Ishikawa (cell line): Measurements from ENCODE around the gene MBTPS1.

Experiments used
- CREB1 ChIP-seq: IDR thresholded peaks from 2 replicates; pipeline ENCODE4 v1.6.1; 2012; ENCODE audit warnings: low read depth
- EGR1 ChIP-seq: IDR thresholded peaks from 2 replicates; pipeline ENCODE4 v1.6.1; 2012
- EP300 ChIP-seq: IDR thresholded peaks from 2 replicates; pipeline ENCODE4 v1.6.1; 2012; ENCODE audit warnings: borderline replicate concordance
- FOXM1 ChIP-seq: IDR thresholded peaks from 2 replicates; pipeline ENCODE4 v1.6.1; 2012; ENCODE audit warnings: low read depth, borderline replicate concordance
- RAD21 ChIP-seq: IDR thresholded peaks from 2 replicates; pipeline ENCODE4 v1.6.1; 2012; ENCODE audit warnings: low read depth
- TAF1 ChIP-seq: IDR thresholded peaks from 2 replicates; pipeline ENCODE4 v1.6.1; 2012; ENCODE audit warnings: low read depth, mild to moderate bottlenecking
- TEAD4 ChIP-seq: IDR thresholded peaks from 2 replicates; pipeline ENCODE4 v1.6.1; 2012
- YY1 ChIP-seq: IDR thresholded peaks from 2 replicates; pipeline ENCODE4 v1.6.1; 2012; ENCODE audit warnings: low read depth
- TF ChIP-seq, protein P1 (sequence below): IDR thresholded peaks from 2 replicates; pipeline ENCODE4 v1.6.1; 2012; ENCODE audit warnings: low read depth, mild to moderate bottlenecking
- TF ChIP-seq, protein P2 (sequence below): IDR thresholded peaks from 2 replicates; pipeline ENCODE4 v1.6.1; 2012
- TF ChIP-seq, protein P3 (sequence below): IDR thresholded peaks from 2 replicates; pipeline ENCODE4 v1.6.1; 2012

DNA sequence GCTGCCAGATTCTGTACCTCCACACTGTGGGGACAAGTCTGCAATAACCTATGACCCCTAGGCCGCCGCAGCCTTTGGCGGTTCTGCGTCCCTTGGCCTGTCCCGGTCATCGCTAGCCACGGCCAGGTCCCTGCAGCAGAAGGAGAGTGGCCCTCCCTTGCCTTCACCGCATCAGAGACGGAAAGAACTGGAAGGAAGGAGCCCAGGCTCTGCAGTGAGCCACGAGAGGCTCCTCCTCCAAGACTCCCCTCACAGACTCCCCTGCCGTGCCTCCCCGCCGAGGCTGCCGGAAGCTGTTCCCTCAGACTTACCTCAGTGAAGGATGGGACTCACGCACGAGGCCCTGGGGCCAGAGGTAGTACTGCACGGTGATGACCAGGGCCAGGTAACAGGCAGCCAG lies 85.2 kb downstream of the MBTPS1 start:
- no peak for TF ChIP-seq RAD21
- TF ChIP-seq, protein P1, sequence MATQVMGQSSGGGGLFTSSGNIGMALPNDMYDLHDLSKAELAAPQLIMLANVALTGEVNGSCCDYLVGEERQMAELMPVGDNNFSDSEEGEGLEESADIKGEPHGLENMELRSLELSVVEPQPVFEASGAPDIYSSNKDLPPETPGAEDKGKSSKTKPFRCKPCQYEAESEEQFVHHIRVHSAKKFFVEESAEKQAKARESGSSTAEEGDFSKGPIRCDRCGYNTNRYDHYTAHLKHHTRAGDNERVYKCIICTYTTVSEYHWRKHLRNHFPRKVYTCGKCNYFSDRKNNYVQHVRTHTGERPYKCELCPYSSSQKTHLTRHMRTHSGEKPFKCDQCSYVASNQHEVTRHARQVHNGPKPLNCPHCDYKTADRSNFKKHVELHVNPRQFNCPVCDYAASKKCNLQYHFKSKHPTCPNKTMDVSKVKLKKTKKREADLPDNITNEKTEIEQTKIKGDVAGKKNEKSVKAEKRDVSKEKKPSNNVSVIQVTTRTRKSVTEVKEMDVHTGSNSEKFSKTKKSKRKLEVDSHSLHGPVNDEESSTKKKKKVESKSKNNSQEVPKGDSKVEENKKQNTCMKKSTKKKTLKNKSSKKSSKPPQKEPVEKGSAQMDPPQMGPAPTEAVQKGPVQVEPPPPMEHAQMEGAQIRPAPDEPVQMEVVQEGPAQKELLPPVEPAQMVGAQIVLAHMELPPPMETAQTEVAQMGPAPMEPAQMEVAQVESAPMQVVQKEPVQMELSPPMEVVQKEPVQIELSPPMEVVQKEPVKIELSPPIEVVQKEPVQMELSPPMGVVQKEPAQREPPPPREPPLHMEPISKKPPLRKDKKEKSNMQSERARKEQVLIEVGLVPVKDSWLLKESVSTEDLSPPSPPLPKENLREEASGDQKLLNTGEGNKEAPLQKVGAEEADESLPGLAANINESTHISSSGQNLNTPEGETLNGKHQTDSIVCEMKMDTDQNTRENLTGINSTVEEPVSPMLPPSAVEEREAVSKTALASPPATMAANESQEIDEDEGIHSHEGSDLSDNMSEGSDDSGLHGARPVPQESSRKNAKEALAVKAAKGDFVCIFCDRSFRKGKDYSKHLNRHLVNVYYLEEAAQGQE: no peak
- no peak for TF ChIP-seq EP300
- no peak for TF ChIP-seq CREB1
- TF ChIP-seq, protein P2, sequence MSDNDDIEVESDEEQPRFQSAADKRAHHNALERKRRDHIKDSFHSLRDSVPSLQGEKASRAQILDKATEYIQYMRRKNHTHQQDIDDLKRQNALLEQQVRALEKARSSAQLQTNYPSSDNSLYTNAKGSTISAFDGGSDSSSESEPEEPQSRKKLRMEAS: no peak
- TF ChIP-seq, protein P3, sequence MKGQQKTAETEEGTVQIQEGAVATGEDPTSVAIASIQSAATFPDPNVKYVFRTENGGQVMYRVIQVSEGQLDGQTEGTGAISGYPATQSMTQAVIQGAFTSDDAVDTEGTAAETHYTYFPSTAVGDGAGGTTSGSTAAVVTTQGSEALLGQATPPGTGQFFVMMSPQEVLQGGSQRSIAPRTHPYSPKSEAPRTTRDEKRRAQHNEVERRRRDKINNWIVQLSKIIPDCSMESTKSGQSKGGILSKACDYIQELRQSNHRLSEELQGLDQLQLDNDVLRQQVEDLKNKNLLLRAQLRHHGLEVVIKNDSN: no peak
- no peak for TF ChIP-seq TAF1
- TF ChIP-seq YY1: no peak
- no peak for TF ChIP-seq TEAD4
- TF ChIP-seq FOXM1: no peak
- TF ChIP-seq EGR1: no peak
